ENCODE data around the gene VPS51. TPM values are rescaled to one million over a fixed set of nuclear protein-coding genes. Genes with fewer than 3 reads are reported as not detected.

Gene VPS51
- total and polyA plus RNA-seq, 2 of the 4 experiments (the other 2 are of a cell fraction), result 56.3 to 113 TPM

GRCh38 chr11:65157336-65157735, 61.3 kb downstream of the VPS51 start:
- H3K79me1 ChIP-seq (ENCODE audit: low read depth in 1 of 2, low read length in 2 of 2), result no peaks in the 10 kb centered on the region
- H3K4me2 ChIP-seq (ENCODE audit: low read depth, low read length), result no peak overlapping the region
- no peak overlapping the region for H3K9ac ChIP-seq (ENCODE audit: low read depth, low read length)
- no peak overlapping the region for H2BK120ac ChIP-seq (ENCODE audit: low read depth, low read length)
- ChIA-PET CTCF (no interaction called here), POLR2A (ENCODE audit: unreplicated experiment) (no interaction called here)
- no peak overlapping the region for H2AK5ac ChIP-seq (ENCODE audit: low read depth, low read length)
- no peak for ATAC-seq (ENCODE audit: low read depth)
- 58% methylated on average over 2 of the region's 3 CpGs; no CpG with 5 or more reads in 1 of the 2 experiments for WGBS, 2 experiments (ENCODE audit: extremely low coverage in 2 of 2, insufficient read length in 1 of 2)
- no peak overlapping the region for H2AFZ ChIP-seq (replicated peaks; ENCODE audit: low read length, poor library complexity)
- no TSS peak for BruUV-seq (replicated peaks)
- no peak overlapping the region for H3K14ac ChIP-seq (replicated peaks; ENCODE audit: low read depth, low read length)
- no peak overlapping the region for H3K18ac ChIP-seq (ENCODE audit: low read depth, low read length)
- H3K4ac ChIP-seq (ENCODE audit: low read depth, low read length), result no peak overlapping the region
- no peaks in the 10 kb centered on the region for H3K9me3 ChIP-seq (ENCODE audit: control insufficient read depth, insufficient read depth, low read length)
- no peak overlapping the region for H2BK20ac ChIP-seq (ENCODE audit: low read depth, low read length)
- no peak overlapping the region for H3K56ac ChIP-seq (ENCODE audit: extremely low read depth, insufficient read depth, low read length)
- no peak overlapping the region for H3K27ac ChIP-seq (ENCODE audit: insufficient read depth, low read length)
- no peak for DNase-seq
- H4K91ac ChIP-seq (ENCODE audit: insufficient read depth, low read depth, low read length), result no peak overlapping the region
- no peak overlapping the region for H2BK5ac ChIP-seq (ENCODE audit: low read depth, low read length, poor library complexity, severe bottlenecking)
- H4K20me1 ChIP-seq (ENCODE audit: insufficient read depth, low read length), result no peaks in the 10 kb centered on the region
- H3K4me3 ChIP-seq (ENCODE audit: insufficient read depth, low read depth, low read length), result no peak overlapping the region
- no peaks in the 10 kb centered on the region for H3K36me3 ChIP-seq (ENCODE audit: control insufficient read depth, insufficient read depth, low read length)
- no peak overlapping the region for H2BK15ac ChIP-seq (ENCODE audit: low read depth, low read length)
- dilution Hi-C loops (cut with HindIII; ENCODE audit: low sequenced_read_pairs, unreplicated experiment) (no loop called here), in situ Hi-C loops (cut with MboI; ENCODE audit: low sequenced_read_pairs) (no loop called here), intact Hi-C loops (cut with micrococcal nuclease) (no loop called here)
- no peak overlapping the region for H2AK9ac ChIP-seq (replicated peaks; ENCODE audit: low read depth, low read length, poor library complexity)
- no peaks in the 10 kb centered on the region for H3K9me1 ChIP-seq (ENCODE audit: insufficient read depth, low read length)
- H3K4me1 ChIP-seq (ENCODE audit: control insufficient read depth, insufficient read depth, low read length), result no peaks in the 10 kb centered on the region
- no peak overlapping the region for H4K8ac ChIP-seq (ENCODE audit: low read depth in 2 of 2, low read length in 2 of 2)
- no peak overlapping the region for H4K5ac ChIP-seq (ENCODE audit: low read depth, low read length)
- TF ChIP-seq, protein P1, sequence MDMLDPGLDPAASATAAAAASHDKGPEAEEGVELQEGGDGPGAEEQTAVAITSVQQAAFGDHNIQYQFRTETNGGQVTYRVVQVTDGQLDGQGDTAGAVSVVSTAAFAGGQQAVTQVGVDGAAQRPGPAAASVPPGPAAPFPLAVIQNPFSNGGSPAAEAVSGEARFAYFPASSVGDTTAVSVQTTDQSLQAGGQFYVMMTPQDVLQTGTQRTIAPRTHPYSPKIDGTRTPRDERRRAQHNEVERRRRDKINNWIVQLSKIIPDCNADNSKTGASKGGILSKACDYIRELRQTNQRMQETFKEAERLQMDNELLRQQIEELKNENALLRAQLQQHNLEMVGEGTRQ (IDR thresholded peaks at IDR 0.05; ENCODE audit: low read depth, low read length), result no peak
- TF ChIP-seq RFX5 (IDR thresholded peaks at IDR 0.05; ENCODE audit: low read depth, low read length), result no peak
- no peak for TF ChIP-seq MAZ (IDR thresholded peaks at IDR 0.05; ENCODE audit: borderline replicate concordance, low read depth, low read length)
- no peak for TF ChIP-seq POLR2A (IDR thresholded peaks at IDR 0.05; ENCODE audit: low read depth, low read length)
- no peak for TF ChIP-seq MAFK (IDR thresholded peaks at IDR 0.05; ENCODE audit: low read depth, low read length)
- no peak for TF ChIP-seq SMC3 (IDR thresholded peaks at IDR 0.05; ENCODE audit: low read depth, low read length)
- TF ChIP-seq NFE2L2 (IDR thresholded peaks at IDR 0.05; ENCODE audit: low read depth, low read length), result no peak
- no peak for TF ChIP-seq FOS (IDR thresholded peaks at IDR 0.05; ENCODE audit: low read depth, low read length)
- TF ChIP-seq MXI1 (IDR thresholded peaks at IDR 0.05; ENCODE audit: borderline replicate concordance, low read depth, low read length), result no peak
- TF ChIP-seq CTCF (conservative IDR thresholded peaks at IDR 0.05; ENCODE audit: low read depth, low read length), result no peak
- no peak for TF ChIP-seq ELK1 (IDR thresholded peaks at IDR 0.05; ENCODE audit: borderline replicate concordance, low read depth, low read length)
- TF ChIP-seq CHD1 (IDR thresholded peaks at IDR 0.05; ENCODE audit: low read depth, low read length), result no peak
- 0 out of 2 replicates have a peak, but pooled peaks cover 2% of the 10 kb centered on the region for H3K27me3 ChIP-seq (ENCODE audit: control insufficient read depth, insufficient read depth, low read length)
- H3K23ac ChIP-seq (ENCODE audit: low read depth, low read length), result no peak overlapping the region

All from IMR-90 (cell line).